NOMO-1 (cell line): ENCODE data around the gene SMTN.
"Not testable (repeated sequence)": the region's sequence is repeated elsewhere in the genome, so short reads cannot be mapped to it uniquely, and the experiment has no call there.

Source experiments
- DNase-seq, 2 experiments: peaks; one replicate each; lab custom pipeline; 2025; ENCODE audit not compliant: unreplicated experiment in 2 of 2; lab: John Stamatoyannopoulos, UW

SMTN gene

DNA sequence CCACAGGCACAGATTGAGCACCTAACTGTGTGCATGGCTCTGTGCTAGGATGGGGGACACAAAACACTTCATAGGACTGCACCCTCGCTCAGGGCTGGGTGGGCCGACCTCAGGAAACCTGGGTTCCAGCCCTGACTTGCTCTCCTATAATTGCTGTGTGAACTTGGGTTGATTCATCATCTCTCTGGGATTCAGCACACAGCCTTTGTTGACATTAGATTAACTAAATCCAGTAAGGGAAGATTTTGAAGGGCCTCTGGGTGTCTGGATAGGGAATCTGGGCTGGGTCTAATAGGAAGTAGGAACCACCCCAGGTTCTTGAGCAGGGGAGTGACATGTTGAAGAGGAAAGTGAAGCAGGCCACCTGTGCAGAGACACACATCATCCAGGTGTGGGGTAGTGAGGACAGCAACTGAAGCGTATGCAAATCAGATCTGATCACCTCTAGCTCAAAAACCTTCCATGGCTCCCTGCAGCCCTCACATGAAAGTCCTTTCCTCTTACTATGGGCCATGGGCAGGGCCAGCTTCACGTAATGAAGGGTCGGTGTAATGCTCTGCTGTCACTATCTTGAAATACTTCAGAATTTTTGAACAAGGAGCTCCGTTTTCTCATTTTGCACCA lies 11.3 kb upstream of the SMTN start:
- not testable (repeated sequence) for DNase-seq

- DNase-seq, result not testable (repeated sequence)
These were observed 8.0 kb upstream of the SMTN start for GRCh38 chr22:31073125-31073524.

- DNase-seq, result not testable (repeated sequence)
These were observed 7.5 kb upstream of the SMTN start for GRCh38 chr22:31073545-31074145.

DNA sequence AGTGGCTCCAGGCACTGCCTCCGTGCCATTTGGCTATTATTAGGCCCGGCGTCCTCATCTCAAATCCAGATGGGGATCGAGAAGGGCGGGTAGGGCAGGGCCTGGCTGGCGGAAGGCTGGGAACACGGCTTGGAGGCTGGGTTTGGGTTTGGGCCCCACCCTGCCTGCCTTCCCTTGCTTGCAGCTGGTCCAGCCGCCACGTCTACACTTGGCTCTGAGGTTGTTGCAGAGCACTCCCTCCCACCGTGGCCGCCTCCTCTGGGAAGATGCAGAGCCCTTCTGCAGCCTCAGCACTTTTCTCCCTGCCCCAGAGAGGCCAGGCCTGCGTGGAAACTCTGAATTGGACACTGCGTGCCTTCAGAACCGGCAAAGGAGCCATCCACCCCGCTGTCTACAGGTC lies 5.2 kb upstream of the SMTN start:
- no peak for DNase-seq

DNA sequence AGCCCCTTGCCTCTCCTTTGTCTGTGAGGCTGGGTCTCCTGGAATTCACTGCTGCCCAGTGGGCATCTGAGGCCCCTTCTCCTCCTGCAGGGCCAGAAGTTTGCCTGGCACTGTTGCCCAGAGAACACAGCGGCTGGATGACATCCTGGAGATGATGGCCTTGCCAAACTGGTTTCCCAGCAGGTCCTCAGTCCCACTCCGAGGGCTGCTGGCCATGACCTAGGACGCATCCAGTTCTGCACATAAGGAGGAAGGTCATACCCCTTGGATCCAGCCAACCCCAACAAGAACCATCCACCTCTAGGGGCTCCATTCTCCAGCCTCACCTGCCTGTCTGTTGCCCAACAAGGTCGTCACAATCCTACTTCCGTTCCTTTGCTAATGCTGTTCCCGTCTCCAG lies 3.4 kb upstream of the SMTN start:
- no peak for DNase-seq

DNA sequence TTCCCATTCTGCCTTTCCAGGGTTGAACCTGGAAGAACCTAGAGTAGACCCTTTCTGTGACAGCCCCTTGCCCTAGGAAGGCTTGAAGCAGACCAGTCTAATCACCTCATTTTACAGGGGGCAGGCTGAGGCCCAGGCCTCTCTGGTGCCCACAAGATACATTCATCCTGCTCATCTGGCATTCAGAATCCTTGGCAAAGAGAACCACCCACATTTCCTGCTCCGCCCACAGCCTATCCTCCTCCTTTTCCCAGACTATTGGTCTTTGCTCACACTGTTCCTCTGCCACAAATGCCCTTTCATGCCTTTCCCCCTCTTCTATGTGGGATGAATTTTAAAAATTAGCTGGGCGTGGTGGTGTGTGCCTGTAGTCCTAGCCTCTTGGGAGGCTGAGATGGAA lies 2.7 kb upstream of the SMTN start:
- DNase-seq, result not testable (repeated sequence)

GRCh38 chr22:31079095-31079642 lies 1.9 kb upstream of the SMTN start:
- no peak for DNase-seq

- no peak for DNase-seq
These were observed 812 bp upstream of the SMTN start for GRCh38 chr22:31080164-31080847.

GRCh38 chr22:31081963-31082605 lies 966 bp downstream of the SMTN start:
- DNase-seq, result no peak

DNA sequence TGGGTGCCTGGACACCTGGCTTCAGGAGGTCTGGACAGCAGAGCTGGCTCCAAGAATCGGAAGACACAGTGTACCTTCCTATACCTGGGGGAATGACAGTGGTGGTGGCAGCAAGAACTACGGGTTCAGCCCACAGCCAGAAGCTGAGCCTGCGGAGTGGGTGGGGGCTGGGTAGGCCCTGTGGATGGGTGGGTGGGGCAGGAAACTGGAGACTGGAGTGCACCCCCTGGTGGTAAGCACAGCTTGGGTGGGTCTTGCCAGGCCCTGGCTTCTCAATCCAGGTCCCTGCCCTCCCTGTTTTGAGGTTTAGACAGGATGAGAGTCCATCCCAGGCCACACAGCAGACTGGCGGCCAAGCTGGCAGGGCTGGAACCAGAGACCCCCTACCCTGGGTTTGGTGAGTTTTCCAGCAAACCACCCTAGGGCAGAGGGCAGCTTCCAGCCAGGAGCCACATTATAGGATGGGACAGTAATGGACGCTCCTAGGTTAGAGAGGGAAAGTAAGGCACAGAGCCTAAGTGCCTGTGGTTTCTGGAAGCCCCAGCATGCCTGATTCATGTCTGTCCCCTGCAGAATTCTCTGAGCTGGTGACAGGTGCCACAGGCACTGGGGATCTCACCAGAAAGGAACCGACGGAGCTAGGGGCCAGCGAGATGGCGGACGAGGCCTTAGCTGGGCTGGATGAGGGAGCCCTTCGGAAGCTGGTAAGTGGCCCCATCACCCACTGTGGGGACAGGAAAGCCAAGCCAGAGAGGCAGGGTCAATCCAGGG lies 1.7 kb downstream of the SMTN start:
- DNase-seq, result peak; percentile 9 to 42

- DNase-seq, result no peak
These were observed 2.3 kb downstream of the SMTN start for GRCh38 chr22:31083377-31083768.

GRCh38 chr22:31083923-31084810 lies 3.0 kb downstream of the SMTN start:
- peak in 1 of 2 experiments; percentile 9 for DNase-seq

- peak; percentile 77 to 88 for DNase-seq
These were observed 3.8 kb downstream of the SMTN start for GRCh38 chr22:31084811-31085492.

GRCh38 chr22:31085493-31085824 lies 4.3 kb downstream of the SMTN start:
- DNase-seq, result no peak

DNA sequence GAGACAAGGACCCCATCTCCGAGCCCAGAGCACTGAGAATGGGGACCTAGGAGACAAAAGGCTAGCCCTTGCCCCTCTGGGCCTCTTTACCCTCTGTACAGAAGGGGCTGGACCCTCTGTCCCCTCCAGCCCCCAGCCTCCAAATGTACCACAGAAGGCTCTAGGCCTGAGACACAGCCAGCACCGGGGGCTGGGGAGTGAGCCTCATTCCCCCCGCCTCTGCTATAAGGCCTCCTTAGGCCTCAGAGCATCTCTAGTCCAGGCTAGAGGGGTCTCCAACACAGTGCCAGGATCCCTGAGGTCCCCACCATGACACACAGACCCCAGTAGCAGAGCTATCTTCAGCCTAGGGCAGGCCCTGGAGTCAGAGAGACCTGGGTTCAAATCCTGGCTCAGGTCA lies 4.8 kb downstream of the SMTN start:
- DNase-seq, result no peak

- no peak for DNase-seq
These were observed 5.7 kb downstream of the SMTN start for GRCh38 chr22:31086703-31087330.

GRCh38 chr22:31087744-31088215 lies 6.7 kb downstream of the SMTN start:
- DNase-seq, result no peak

DNA sequence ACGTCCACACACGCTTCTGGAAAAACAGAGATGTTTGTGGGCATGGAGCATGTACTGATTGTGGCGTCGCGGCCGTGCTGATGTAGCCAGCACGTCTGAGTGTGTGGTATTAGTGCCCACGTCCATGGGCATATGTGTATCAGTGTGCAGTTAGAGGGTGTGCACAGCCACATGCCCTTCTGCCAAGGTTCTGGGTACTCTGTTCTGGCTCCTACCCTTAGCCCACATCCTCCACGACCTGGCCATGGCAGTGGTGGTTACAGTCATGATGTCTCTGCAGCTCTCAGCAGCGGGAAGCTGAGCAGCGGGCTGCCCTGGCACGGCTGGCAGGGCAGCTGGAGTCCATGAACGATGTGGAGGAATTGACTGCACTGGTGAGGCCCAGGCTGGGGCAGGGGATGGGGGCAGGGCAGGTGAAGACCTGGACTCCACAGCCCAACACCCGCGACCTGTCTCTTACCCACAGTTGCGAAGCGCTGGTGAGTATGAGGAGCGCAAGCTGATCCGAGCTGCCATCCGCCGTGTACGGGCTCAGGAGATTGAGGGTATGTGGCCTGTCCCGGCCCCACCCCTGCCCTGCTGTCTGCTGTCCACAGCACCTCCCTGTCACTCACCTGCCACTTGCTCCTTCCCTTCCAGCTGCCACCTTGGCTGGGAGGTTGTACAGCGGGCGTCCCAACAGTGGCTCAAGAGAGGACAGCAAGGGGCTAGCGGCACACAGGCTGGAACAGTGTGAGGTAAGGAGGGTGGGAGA lies 7.3 kb downstream of the SMTN start:
- no peak for DNase-seq
